Activated naive CD4-positive, alpha-beta T cell treated with Interleukin-2 at 50 U/mL for 16 hours (primary cell): Measurements from ENCODE around the gene IL16.

ENCODE experiments used
- DNase-seq: peaks from one replicate; pipeline ENCODE4 v3.0.0-alpha.2; 2020

Gene IL16

GRCh38 chr15:81278306-81279029 is 81.8 kb downstream of the IL16 start:
- DNase-seq, result no peak

DNA sequence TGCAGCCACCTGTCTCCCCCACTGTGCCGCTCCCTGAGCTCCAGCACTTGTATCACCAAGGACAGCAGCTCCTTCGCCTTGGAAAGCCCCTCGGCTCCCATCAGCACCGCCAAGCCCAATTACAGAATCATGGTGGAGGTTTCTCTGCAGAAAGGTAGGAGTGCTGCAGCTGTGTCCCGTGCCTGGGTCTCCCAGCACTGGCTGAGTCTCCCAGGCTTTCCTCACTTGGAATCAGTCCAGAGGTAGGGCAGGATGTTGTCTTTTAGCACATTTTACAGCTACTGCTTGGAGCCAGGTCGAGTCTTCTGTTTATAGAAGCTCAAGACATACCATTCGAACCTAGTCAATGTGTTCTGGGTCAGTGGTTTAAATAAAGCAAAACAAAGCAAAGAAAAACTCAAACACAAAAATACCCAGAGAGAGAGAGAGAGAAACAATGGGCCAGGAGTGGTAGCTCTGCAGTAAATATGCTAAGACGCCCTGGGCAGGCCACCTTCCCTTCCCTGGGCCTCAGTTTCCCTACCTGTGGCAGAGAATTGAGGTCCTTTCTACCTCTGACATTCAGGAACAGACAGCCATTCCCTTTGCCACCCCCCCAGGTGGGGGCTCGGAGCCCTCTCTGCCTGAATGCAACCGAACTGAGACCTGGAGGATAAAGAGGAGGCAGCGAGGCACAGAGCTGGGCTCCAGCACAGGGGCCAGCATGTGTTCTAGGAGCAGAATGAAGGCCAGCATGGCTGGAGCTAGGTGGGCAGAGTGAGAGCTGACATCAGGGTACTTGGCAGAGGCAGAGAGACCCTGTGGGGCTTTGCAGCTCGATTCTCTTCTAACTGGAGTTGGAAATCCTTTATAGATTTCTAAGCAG is 83.2 kb downstream of the IL16 start:
- no peak for DNase-seq

DNA sequence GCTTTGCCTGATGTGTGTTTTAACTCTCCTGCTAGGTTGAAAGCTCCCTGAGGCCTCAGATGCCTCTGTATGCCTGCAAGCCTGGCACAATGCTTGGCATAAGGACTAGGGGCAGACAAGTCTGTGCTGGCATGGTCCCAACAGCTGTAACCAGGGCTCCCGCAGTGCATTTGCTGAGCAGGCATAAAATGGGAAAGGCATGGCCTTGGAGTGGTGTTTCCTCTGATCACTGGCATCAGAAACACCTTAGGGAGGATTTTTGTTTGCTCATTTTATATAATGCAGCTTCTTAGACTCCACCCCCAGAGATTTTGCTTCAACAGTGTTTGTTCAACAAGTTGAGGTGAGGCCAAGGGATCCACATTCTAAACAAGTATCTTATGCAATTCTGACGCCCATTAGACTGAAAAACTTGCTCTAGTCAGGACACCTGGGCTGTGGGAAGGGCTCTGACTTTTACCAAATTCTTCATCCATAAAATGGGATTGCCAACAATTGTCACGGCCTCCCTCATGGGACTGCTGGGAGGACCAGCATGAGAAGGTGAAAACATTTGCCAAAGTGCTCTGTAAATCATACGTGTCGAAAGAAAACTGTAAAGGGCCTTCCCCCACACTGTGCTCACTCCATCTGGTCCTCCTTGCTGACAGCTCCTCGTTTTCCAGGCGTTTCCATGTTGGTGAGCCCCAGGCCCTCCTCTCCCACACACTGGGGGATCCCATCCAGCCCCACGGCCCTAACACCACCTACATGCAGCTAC is 84.2 kb downstream of the IL16 start:
- no peak for DNase-seq

DNA sequence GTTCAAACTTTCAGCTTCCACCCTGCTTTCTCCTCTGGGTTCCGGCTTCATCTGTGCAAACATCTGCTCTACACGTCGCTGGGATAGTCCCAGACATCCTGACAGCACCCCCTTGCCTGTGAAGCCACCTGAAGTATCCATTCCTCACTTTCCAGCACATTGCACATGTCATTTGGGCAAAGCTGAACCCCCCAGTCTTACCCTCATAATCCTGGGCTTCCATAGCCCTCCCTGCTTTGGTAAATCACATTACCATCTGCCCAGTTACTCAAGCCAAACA is 84.7 kb downstream of the IL16 start:
- no peak for DNase-seq

DNA sequence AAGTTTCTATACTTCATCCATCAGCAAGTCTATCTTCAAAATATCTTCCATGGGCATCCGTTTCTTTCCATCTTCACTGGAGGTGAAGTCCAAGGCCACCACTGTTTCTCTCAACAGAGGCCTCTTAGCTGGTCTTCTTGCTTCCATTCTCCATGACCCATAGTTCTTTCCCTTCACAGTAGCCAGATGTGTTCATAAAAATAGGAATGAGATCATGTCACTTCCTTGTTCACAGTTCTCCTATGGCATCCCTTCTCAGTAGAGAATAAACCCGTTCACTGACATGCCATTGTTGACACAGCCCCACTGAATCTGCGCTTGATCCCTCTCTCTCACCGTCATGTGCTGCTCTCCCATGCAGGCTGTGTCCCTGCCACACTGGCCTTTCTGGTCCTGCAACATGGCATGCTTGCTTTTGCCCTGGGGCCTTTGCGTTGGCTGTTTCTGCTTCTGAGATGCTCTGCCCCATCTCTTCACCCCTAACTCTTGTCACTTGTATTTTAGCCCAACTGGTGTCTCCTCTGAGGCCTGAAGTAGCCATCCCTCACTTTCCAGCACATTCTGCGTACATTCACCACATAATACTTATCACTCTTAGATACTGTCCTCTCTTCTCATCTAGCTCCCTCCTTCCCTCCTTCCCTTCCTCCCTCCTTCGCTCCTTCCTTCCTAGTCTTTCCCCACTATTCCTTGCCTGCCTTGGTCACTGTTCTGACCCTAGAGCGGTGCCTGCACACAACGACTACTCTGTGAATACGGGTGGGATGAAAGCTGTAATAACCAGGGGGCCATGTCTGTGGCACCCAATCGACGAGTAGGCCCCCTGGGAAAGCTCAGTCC is 85.3 kb downstream of the IL16 start:
- no peak for DNase-seq

GRCh38 chr15:81282606-81282895 is 85.9 kb downstream of the IL16 start:
- no peak for DNase-seq

DNA sequence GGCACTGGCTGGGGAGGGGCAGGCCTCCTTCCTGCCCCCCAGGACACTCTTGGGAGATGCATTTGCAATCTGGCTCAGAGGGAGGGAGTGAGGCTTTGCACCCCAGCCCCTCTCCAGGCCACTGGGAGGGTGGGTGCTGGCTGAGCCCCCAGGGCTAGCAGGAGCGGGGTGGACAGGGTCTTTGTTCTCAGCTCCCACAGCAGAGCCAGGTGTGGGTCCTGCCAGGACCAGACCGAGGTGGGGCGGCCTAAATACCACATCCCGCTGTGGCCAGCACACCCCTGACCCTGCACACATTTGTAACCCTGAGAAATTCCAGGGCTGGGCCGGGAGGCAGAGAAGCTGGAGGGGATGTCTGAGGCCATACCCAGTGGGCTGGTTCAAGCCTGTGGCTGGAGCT is 86.2 kb downstream of the IL16 start:
- DNase-seq, result no peak

DNA sequence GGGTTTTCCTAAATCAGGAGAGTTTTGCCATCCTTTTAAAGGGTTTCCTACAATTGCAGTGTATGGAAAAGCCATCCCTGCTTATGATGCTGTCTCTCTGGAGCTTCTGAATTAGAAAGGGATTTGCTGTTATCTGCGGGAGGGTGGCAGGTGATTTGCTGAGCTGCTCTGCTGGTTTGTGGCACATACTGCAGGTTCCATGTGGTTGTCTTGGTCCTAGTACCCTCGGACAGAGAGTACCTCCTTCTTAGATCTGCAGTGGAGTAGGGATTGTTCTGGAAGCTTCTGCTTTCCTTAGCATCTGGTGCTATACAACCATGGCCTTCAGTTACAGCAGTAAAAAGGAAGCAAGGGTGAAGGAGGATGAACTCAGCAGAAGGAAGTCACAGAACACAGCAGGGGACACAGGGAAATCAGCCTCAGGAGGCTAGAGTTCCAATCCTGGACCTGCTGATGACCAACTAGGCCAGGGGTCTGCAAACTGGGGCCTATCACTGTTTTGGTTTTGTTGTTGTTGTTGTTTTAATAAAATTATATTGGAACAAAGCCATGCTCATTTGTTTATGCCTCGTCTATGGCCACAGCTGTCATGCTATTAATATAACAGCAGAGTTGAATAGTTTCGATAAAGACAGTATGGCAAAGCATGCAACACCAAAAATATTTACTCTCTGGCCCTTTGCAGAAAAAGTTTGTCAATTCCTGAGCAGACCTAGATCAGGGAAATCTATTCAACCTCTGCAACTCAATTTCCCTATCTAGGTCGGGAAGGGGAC is 87.8 kb downstream of the IL16 start:
- DNase-seq, result no peak

GRCh38 chr15:81285461-81285860 is 88.8 kb downstream of the IL16 start:
- no peak for DNase-seq

GRCh38 chr15:81286621-81287121 is 90.0 kb downstream of the IL16 start:
- DNase-seq, result no peak

GRCh38 chr15:81288040-81288439 is 91.4 kb downstream of the IL16 start:
- DNase-seq, result no peak

DNA sequence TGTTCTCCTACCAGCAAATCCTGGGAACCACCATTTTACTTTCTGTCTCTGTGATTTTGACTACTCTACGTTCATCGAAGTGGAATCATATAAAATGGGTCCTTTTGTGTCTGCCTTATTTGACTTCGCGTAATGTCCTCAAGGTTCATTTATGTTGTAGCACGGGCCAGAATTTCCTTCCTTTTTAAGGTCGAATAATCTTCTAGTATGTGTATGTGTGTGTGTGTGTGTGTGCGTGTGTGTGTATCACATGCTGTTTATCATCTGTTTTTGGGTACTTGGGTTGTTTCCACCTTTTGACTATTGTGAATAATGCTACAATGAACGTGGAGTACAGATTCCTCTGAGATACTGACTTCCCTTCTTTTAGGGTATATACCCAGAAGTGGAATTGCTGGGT is 91.9 kb downstream of the IL16 start:
- no peak for DNase-seq

- DNase-seq, result no peak
Observed at GRCh38 chr15:81289910-81290309, 93.2 kb downstream of the IL16 start.

- no peak for DNase-seq
Observed at GRCh38 chr15:81291916-81292522, 95.3 kb downstream of the IL16 start.

- DNase-seq, result peak; percentile 39
Observed at GRCh38 chr15:81292523-81293001, 95.9 kb downstream of the IL16 start.

DNA sequence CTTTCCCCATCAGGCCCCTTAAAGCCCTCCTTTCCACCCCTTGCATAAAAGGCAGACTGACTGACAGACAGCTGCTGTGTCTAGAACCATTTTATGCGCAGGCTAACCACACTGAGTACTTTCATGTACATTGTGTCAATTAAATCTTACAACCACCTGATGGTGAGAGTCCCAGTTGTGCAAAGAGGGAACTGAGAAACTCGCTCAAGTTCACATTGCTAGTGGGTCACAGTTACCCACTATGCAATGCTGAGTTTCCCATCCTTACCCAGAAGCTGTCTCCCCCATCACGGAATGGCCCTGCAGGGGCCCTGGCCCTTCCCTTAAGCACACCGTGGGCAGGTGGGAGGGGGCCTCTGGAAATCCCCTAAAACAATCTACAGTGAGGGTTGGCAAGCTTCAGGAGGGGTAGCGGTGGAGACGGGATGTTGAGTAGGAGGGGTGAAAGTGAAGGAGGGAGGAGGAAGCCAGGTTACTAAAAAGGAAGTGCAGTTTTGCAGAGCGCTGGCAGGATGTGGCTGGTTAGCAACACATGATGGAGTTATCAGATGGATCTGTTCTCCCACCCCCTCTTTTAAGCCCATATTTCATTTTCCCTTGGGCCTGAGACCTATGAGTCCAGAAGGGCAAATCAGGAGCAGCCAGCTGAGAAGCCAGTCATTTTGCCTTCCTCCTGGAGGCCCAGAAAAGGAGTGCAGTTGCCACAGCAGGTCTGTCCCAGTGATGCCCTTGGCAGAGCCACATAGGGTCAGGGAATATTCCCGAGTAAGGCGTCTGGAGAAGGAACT is 97.2 kb downstream of the IL16 start:
- DNase-seq, result peak; percentile 81

GRCh38 chr15:81294516-81294880 is 97.8 kb downstream of the IL16 start:
- DNase-seq, result no peak

DNA sequence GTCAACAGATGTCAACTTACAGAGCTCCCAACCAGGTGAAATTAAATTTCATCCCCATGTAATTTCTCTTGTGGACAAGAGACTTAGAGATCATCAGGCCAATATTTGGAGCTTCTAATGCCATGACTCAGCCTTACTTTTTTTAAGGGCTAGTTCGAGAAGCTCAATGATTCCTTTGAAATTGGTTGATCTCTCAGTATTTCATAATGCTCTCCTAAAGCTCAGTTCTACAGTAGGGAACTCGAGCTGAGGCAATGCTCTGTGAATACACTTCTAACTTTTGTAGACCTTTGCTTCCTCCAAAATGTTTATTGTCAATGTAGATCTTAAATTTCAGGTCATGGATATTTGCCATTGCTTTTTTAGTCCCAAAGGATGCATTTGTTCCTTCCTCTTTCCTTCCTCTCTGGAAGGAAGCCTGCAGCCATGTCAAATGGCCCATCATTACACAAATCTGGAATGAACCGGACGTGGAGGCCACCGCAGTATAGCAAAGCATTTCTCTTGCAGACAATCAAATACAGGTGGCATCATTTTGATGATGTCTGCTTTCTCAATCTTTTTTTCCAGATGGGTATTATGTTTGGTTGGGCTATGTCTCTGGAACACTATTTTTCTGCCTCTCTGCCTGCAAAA is 98.9 kb downstream of the IL16 start:
- no peak for DNase-seq

- no peak for DNase-seq
Observed at GRCh38 chr15:81296186-81296585, 99.5 kb downstream of the IL16 start.

GRCh38 chr15:81296673-81297072 is 100.0 kb downstream of the IL16 start:
- peak; percentile 72 for DNase-seq
